ENCODE results near the gene EMILIN3.

GRCh38 chr20:41336711-41337492 lies 29.7 kb downstream of the EMILIN3 start:
- TF ChIP-seq, protein P1, sequence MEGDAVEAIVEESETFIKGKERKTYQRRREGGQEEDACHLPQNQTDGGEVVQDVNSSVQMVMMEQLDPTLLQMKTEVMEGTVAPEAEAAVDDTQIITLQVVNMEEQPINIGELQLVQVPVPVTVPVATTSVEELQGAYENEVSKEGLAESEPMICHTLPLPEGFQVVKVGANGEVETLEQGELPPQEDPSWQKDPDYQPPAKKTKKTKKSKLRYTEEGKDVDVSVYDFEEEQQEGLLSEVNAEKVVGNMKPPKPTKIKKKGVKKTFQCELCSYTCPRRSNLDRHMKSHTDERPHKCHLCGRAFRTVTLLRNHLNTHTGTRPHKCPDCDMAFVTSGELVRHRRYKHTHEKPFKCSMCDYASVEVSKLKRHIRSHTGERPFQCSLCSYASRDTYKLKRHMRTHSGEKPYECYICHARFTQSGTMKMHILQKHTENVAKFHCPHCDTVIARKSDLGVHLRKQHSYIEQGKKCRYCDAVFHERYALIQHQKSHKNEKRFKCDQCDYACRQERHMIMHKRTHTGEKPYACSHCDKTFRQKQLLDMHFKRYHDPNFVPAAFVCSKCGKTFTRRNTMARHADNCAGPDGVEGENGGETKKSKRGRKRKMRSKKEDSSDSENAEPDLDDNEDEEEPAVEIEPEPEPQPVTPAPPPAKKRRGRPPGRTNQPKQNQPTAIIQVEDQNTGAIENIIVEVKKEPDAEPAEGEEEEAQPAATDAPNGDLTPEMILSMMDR (conservative IDR thresholded peaks at IDR 0.05; ENCODE audit: low read depth, low read length), result no peak
- TF ChIP-seq EZH2 (IDR thresholded peaks at IDR 0.05; ENCODE audit: borderline replicate concordance, low read depth, low read length, poor library complexity, severe bottlenecking), result no peak
